GM23338 (cell line): ENCODE data around the gene RSU1. TPM values are rescaled to one million over a fixed set of nuclear protein-coding genes. Genes with fewer than 3 reads are reported as not detected.

Experiments
- ATAC-seq: fragments of 200-7000 bp; cut with Tn5 transposase; 3 replicates; pipeline ENCODE4 v1.9.1; 2020
- DNase-seq: peaks from one replicate; pipeline ENCODE4 v3.0.0-alpha.2; 2015; ENCODE audit warnings: low spot score
- H2AFZ ChIP-seq: fragments of 200-600 bp; sonication (generic); 2 replicates; pipeline ENCODE4 v1.8.0; 2016; ENCODE audit warnings: antibody characterized with exemption, mild to moderate bottlenecking, moderate library complexity
- H3F3A ChIP-seq: fragments of 200-600 bp; sonication (generic); replicated peaks from 2 replicates; pipeline ENCODE4 v1.8.0; 2017; ENCODE audit warnings: antibody characterized with exemption, mixed run types, low read depth
- H3K27ac ChIP-seq: fragments of 200-600 bp; sonication (generic); 2 replicates; pipeline ENCODE4 v1.6.1; 2016; ENCODE audit warnings: low read depth
- H3K27me3 ChIP-seq: fragments of 200-600 bp; sonication (generic); 2 replicates; pipeline ENCODE4 v1.8.0; 2016; ENCODE audit warnings: mild to moderate bottlenecking, mixed run types, moderate library complexity; ENCODE audit not compliant: insufficient read depth
- H3K36me3 ChIP-seq: fragments of 200-600 bp; sonication (generic); 2 replicates; pipeline ENCODE4 v1.8.0; 2016; ENCODE audit warnings: mild to moderate bottlenecking; ENCODE audit not compliant: insufficient read depth
- H3K4me1 ChIP-seq: fragments of 200-600 bp; sonication (generic); 2 replicates; pipeline ENCODE4 v1.8.0; 2016; ENCODE audit warnings: mild to moderate bottlenecking, moderate library complexity; ENCODE audit not compliant: insufficient read depth
- H3K4me2 ChIP-seq: fragments of 200-600 bp; sonication (generic); 2 replicates; pipeline ENCODE4 v1.7.1; 2017; ENCODE audit warnings: mixed run types
- H3K4me3 ChIP-seq: fragments of 200-600 bp; sonication (generic); 2 replicates; pipeline ENCODE4 v1.6.1; 2016; ENCODE audit warnings: mixed run types
- H3K79me2 ChIP-seq: fragments of 200-600 bp; sonication (generic); replicated peaks from 2 replicates; pipeline ENCODE4 v1.8.0; 2017; ENCODE audit warnings: mild to moderate bottlenecking; ENCODE audit not compliant: insufficient read depth
- H3K9me2 ChIP-seq: fragments of 200-600 bp; sonication (generic); 2 replicates; pipeline ENCODE4 v1.8.0; 2017; ENCODE audit not compliant: insufficient read depth
- H4K20me1 ChIP-seq: fragments of 200-600 bp; sonication (generic); replicated peaks from 2 replicates; pipeline ENCODE4 v1.8.0; 2017; ENCODE audit warnings: mild to moderate bottlenecking; ENCODE audit not compliant: insufficient read depth
- H3K27ac Mint-ChIP-seq: 2 replicates; pipeline ENCODE4 v1.8.0; 2020; ENCODE audit warnings: inconsistent platforms, mild to moderate bottlenecking, moderate library complexity, mixed read lengths
- H3K27me3 Mint-ChIP-seq: 3 replicates; pipeline ENCODE4 v1.8.0; 2022; ENCODE audit warnings: low read depth, mild to moderate bottlenecking, moderate library complexity, mixed read lengths, inconsistent platforms; ENCODE audit not compliant: insufficient read depth, poor library complexity
- H3K36me3 Mint-ChIP-seq: 3 replicates; pipeline ENCODE4 v1.8.0; 2021; ENCODE audit warnings: low read depth, mild to moderate bottlenecking, inconsistent platforms, moderate library complexity, mixed read lengths
- H3K4me1 Mint-ChIP-seq: 3 replicates; pipeline ENCODE4 v1.8.0; 2020; ENCODE audit warnings: mild to moderate bottlenecking, inconsistent platforms, mixed read lengths
- H3K4me3 Mint-ChIP-seq: 3 replicates; pipeline ENCODE4 v1.8.0; 2021; ENCODE audit warnings: moderate library complexity, mild to moderate bottlenecking, inconsistent platforms, mixed read lengths
- H3K9me3 Mint-ChIP-seq: 3 replicates; pipeline ENCODE4 v1.8.0; 2020; ENCODE audit warnings: moderate library complexity, mild to moderate bottlenecking, inconsistent platforms, mixed read lengths
- CREB1 ChIP-seq: fragments of 250-450 bp; sonication (Bioruptor Pico); IDR thresholded peaks from 2 replicates; pipeline ENCODE4 v1.5.0; 2020; ENCODE audit warnings: low read depth, mild to moderate bottlenecking, moderate library complexity
- CTCF ChIP-seq, 2 experiments: fragments of 200-600 bp in 1 of 2; sonication (generic) in 1 of 2; conservative IDR thresholded peaks; 2 replicates each; pipeline versions ENCODE4 v1.5.1 to v1.6.1; 2016 to 2017; ENCODE audit warnings: antibody characterized with exemption in 2 of 2, low read depth in 2 of 2, mild to moderate bottlenecking in 2 of 2, moderate library complexity in 1 of 2
- EZH2 ChIP-seq: fragments of 200-600 bp; sonication (generic); IDR thresholded peaks from one replicate; pipeline ENCODE4 v1.8.0; 2017; ENCODE audit warnings: antibody characterized with exemption, mild to moderate bottlenecking, low read depth; ENCODE audit not compliant: unreplicated experiment
- NANOG ChIP-seq: IDR thresholded peaks from 2 replicates; pipeline ENCODE4 v1.6.1; 2016; ENCODE audit warnings: antibody characterized with exemption, borderline replicate concordance
- POLR2AphosphoS5 ChIP-seq: IDR thresholded peaks from 2 replicates; pipeline ENCODE4 v1.6.1; 2016; ENCODE audit warnings: antibody characterized with exemption, low read depth
- REST ChIP-seq: IDR thresholded peaks from one replicate; pipeline ENCODE4 v1.6.1; 2018; ENCODE audit warnings: antibody characterized with exemption; ENCODE audit not compliant: unreplicated experiment
- STAT1 ChIP-seq: IDR thresholded peaks from one replicate; pipeline ENCODE4 v1.6.1; 2016; ENCODE audit warnings: antibody characterized with exemption; ENCODE audit not compliant: unreplicated experiment
- ZNF114 ChIP-seq: fragments of 250-450 bp; sonication (Bioruptor Pico); IDR thresholded peaks from 2 replicates; pipeline ENCODE4 v1.5.0; 2020; ENCODE audit warnings: mild to moderate bottlenecking, moderate library complexity
- ZNF331 ChIP-seq: fragments of 250-450 bp; sonication (Bioruptor Pico); IDR thresholded peaks from 2 replicates; pipeline ENCODE4 v1.5.0; 2020; ENCODE audit warnings: low read depth, mild to moderate bottlenecking, moderate library complexity
- polyA plus RNA-seq: library from polyadenylated mRNA; unstranded; fragments of >200 nt; fragmentation: Nextera tagmentation; extraction: Ambion mirVana; gene quantifications from 2 replicates; pipeline ENCODE4 v1.2.1, GENCODE V29; 2016
- total RNA-seq: library from RNA; depleted of rRNA; stranded (reverse); fragments of >200 nt; shearing (Covaris generic); gene quantifications from 2 replicates; pipeline ENCODE4 v1.2.3, GENCODE V29; 2014
- TF ChIP-seq, protein P1 (sequence below): fragments of 250-450 bp; sonication (Bioruptor Pico); IDR thresholded peaks from 2 replicates; pipeline ENCODE4 v1.5.0; 2020; ENCODE audit warnings: mild to moderate bottlenecking, moderate library complexity
- TF ChIP-seq, protein P2 (sequence below): IDR thresholded peaks from 2 replicates; pipeline ENCODE4 v1.6.1; 2016; ENCODE audit warnings: antibody characterized with exemption

The RSU1 gene
- total and polyA plus RNA-seq, 2 experiments from 2014 or later = 62.7 to 96.2 TPM

DNA sequence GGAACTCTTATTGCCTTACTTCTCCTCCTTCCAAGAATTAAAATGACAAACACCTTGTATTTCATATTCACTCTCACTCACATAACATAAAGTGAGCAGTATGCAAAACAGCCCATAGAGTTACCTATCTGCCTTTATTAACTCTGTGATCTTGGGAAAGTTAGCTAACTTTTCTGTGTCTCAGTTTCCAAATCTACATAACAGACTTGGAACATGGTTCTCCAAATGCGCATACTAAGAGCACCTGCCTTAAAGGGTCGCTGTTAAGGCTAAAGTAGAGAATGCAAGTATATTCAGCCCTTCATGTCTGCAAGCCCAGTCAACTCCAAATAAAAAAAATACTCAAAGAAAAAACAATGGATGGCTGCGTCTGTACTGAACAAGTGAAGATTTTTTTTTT is 173.7 kb downstream of the RSU1 start:
- Histone ChIP-seq H3K9me2 (no peaks in the 10 kb centered on the region), H3K79me2 (no peaks in the 10 kb centered on the region), H3K4me3 (no peak overlapping the region), H3K4me2 (no peak overlapping the region), H3K4me1 (no peaks in the 10 kb centered on the region), H3K27me3 (no peaks in the 10 kb centered on the region), H4K20me1 (peaks cover 5% of the 10 kb centered on the region; the same call in 1 of the 2 replicates), H3K27ac (no peak overlapping the region), H2AFZ (no peak overlapping the region), H3F3A (no peaks in the 10 kb centered on the region), H3K36me3 (no peaks in the 10 kb centered on the region)
- Mint-ChIP-seq H3K27ac (no peak overlapping the region), H3K4me3 (no peak overlapping the region), H3K4me1 (peaks cover 8% of the 10 kb centered on the region), H3K36me3 (no peaks in the 10 kb centered on the region), H3K27me3 (no peaks in the 10 kb centered on the region), H3K9me3 (no peaks in the 10 kb centered on the region)
- no peak for ATAC-seq
- DNase-seq = no peak
- TF ChIP-seq, protein P1, sequence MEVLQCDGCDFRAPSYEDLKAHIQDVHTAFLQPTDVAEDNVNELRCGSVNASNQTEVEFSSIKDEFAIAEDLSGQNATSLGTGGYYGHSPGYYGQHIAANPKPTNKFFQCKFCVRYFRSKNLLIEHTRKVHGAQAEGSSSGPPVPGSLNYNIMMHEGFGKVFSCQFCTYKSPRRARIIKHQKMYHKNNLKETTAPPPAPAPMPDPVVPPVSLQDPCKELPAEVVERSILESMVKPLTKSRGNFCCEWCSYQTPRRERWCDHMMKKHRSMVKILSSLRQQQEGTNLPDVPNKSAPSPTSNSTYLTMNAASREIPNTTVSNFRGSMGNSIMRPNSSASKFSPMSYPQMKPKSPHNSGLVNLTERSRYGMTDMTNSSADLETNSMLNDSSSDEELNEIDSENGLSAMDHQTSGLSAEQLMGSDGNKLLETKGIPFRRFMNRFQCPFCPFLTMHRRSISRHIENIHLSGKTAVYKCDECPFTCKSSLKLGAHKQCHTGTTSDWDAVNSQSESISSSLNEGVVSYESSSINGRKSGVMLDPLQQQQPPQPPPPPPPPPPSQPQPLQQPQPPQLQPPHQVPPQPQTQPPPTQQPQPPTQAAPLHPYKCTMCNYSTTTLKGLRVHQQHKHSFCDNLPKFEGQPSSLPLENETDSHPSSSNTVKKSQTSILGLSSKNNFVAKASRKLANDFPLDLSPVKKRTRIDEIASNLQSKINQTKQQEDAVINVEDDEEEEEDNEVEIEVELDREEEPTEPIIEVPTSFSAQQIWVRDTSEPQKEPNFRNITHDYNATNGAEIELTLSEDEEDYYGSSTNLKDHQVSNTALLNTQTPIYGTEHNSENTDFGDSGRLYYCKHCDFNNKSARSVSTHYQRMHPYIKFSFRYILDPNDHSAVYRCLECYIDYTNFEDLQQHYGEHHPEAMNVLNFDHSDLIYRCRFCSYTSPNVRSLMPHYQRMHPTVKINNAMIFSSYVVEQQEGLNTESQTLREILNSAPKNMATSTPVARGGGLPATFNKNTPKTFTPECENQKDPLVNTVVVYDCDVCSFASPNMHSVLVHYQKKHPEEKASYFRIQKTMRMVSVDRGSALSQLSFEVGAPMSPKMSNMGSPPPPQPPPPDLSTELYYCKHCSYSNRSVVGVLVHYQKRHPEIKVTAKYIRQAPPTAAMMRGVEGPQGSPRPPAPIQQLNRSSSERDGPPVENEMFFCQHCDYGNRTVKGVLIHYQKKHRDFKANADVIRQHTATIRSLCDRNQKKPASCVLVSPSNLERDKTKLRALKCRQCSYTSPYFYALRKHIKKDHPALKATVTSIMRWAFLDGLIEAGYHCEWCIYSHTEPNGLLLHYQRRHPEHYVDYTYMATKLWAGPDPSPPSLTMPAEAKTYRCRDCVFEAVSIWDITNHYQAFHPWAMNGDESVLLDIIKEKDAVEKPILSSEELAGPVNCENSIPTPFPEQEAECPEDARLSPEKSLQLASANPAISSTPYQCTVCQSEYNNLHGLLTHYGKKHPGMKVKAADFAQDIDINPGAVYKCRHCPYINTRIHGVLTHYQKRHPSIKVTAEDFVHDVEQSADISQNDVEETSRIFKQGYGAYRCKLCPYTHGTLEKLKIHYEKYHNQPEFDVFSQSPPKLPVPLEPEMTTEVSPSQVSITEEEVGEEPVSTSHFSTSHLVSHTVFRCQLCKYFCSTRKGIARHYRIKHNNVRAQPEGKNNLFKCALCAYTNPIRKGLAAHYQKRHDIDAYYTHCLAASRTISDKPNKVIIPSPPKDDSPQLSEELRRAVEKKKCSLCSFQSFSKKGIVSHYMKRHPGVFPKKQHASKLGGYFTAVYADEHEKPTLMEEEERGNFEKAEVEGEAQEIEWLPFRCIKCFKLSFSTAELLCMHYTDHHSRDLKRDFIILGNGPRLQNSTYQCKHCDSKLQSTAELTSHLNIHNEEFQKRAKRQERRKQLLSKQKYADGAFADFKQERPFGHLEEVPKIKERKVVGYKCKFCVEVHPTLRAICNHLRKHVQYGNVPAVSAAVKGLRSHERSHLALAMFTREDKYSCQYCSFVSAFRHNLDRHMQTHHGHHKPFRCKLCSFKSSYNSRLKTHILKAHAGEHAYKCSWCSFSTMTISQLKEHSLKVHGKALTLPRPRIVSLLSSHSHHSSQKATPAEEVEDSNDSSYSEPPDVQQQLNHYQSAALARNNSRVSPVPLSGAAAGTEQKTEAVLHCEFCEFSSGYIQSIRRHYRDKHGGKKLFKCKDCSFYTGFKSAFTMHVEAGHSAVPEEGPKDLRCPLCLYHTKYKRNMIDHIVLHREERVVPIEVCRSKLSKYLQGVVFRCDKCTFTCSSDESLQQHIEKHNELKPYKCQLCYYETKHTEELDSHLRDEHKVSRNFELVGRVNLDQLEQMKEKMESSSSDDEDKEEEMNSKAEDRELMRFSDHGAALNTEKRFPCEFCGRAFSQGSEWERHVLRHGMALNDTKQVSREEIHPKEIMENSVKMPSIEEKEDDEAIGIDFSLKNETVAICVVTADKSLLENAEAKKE (CRISPR knock-in tag) = no peak
- no peak for TF ChIP-seq CREB1
- TF ChIP-seq CTCF (conservative IDR thresholded peaks at IDR 0.05; ENCODE audit: low read depth in 2 of 2) = no peak
- no peak for TF ChIP-seq STAT1
- TF ChIP-seq, protein P2, sequence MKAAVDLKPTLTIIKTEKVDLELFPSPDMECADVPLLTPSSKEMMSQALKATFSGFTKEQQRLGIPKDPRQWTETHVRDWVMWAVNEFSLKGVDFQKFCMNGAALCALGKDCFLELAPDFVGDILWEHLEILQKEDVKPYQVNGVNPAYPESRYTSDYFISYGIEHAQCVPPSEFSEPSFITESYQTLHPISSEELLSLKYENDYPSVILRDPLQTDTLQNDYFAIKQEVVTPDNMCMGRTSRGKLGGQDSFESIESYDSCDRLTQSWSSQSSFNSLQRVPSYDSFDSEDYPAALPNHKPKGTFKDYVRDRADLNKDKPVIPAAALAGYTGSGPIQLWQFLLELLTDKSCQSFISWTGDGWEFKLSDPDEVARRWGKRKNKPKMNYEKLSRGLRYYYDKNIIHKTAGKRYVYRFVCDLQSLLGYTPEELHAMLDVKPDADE = no peak
- no peak for TF ChIP-seq NANOG
- TF ChIP-seq EZH2 = no peak
- TF ChIP-seq POLR2AphosphoS5 = no peak
- no peak for TF ChIP-seq REST
- TF ChIP-seq ZNF331 (CRISPR knock-in tag) = no peak
- no peak for TF ChIP-seq ZNF114 (CRISPR knock-in tag)
